B cell (primary cell): ENCODE results near the gene RNASEH2C.
"Not testable (repeated sequence)": the region's sequence is repeated elsewhere in the genome, so short reads cannot be mapped to it uniquely, and the experiment has no call there.

Source experiments
- CTCF ChIP-seq: fragments of 200-600 bp; IDR thresholded peaks from one replicate; pipeline ENCODE4 v1.8.0; 2022; ENCODE audit warnings: antibody characterized with exemption, mild to moderate bottlenecking
- EZH2 ChIP-seq: IDR thresholded peaks from 2 replicates; pipeline ENCODE4 v1.6.1; 2012; ENCODE audit warnings: borderline replicate concordance, low read depth, mild to moderate bottlenecking, moderate library complexity, low read length; ENCODE audit not compliant: insufficient read depth, poor library complexity, severe bottlenecking

GRCh38 chr11:65767806-65768205, 47.2 kb upstream of the RNASEH2C start:
- TF ChIP-seq CTCF, EZH2: not testable (repeated sequence)
